Central memory CD4-positive, alpha-beta T cell (primary cell): ENCODE measurements around the gene OIT3.
"Not testable (repeated sequence)": the region's sequence is repeated elsewhere in the genome, so short reads cannot be mapped to it uniquely, and the experiment has no call there.

Experiments
- DNase-seq: peaks from one replicate; pipeline ENCODE4 v3.0.0; 2022
- total RNA-seq, 3 experiments: gene quantifications; one replicate each; lab custom pipeline; 2026; lab: John Stamatoyannopoulos, UW

The OIT3 gene
- 0 reads per million in 3 experiments for total RNA-seq

GRCh38 chr10:72893136-72893798, at the start of gene OIT3:
Gene OIT3 (plus strand): TSS chr10:72893739. CDS start chr10:72893799, 60 bp downstream.
- DNase-seq, result no peak

DNA sequence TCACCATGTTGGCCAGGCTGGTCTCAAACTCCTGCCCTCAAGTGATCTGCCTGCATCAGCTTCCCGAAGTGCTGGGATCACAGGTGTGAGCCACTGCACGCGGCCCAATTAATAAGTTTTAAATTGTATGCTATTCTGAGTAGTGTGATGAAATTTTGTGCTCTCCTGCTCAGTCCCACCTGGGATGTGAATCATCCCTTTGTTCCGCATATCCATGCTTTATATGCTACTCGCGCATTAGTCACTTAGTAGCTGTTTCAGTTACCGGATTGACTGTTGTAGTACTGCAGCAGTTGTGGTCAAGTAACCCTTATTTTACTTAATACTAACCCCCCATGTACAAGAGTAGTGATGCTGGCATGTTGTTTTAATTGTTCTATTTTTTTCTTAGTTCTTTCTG, 47.3 kb upstream of the OIT3 start:
- DNase-seq, result no peak

DNA sequence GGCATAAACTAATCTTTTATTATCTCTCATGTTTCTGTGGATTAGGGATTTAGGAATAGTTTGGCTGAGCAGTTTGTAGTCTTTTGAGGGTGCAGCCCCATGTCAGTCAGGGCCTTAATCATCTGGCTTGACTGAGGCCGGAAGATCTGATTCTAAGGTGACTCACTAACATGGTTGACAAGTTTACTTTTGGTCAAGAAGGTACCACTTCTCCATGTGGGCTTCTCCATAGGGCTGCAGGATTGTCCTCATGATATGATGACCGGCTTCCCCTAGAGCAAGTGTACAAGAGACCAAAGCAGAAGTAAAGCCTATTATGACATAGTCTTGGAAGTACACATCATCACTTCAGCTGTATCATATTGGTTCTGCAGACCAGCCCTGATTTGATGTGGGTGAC, 45.9 kb upstream of the OIT3 start:
- DNase-seq, result no peak

DNA sequence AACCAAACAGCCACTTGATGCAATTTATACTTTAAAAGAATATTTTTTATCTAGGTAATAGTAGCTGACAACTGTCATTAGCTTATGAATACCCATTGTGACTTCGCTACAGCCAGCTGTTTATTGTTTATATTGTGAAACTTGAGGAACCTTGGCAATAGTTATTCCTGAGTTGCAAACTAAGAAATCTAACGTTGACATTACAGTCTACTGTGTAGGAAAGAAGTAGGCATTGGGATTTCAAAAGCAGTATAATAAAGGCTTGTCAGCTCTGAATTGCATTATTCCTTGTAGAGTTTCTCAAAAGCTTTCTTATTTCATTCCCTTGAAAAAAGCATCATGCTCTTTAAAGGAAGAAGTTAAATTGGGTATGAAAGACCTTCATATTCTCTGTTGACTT, 42.7 kb upstream of the OIT3 start:
- DNase-seq, result no peak

GRCh38 chr10:72851509-72851908, 42.0 kb upstream of the OIT3 start:
- no peak for DNase-seq

DNA sequence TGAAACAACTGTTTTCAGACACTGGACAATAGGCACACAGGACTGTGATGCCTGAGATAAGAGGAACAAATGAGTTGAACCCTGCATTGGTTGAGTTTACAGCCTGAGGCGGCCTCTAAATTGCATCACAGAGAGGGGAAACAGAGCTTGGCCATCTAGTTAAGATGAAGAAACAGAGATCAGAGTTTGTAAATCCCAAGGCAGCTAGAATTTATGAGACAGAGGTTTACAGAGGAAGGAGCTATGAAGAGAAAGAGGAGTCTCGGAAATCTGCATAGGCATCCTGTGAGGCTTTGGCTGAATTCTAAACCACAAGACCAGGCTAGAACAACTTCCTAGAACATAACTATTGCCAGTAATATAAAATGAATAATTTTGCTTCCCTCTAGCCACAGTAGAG, 41.0 kb upstream of the OIT3 start:
- no peak for DNase-seq

DNA sequence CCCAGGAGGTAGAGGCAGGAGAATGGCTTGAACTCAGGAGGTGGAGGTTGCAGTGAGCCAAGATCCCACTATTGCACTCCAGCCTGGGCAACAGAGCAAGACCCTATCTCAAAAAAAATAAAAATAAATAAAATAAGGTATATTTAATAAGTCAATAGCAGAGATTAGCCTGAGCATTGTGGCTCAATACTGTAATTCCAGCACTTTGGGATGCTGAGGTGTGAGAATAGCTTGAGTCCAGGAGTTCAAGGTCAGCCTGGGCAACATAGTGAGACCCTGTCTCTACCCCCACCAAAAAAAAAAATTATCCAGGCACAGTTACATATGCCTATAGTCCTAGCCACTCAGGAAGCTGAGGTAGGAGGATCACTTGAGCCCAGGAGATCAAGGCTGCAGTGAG, 38.4 kb upstream of the OIT3 start:
- no peak for DNase-seq

GRCh38 chr10:72855790-72856189, 37.7 kb upstream of the OIT3 start:
- no peak for DNase-seq

GRCh38 chr10:72858067-72858466, 35.5 kb upstream of the OIT3 start:
- DNase-seq, result no peak

DNA sequence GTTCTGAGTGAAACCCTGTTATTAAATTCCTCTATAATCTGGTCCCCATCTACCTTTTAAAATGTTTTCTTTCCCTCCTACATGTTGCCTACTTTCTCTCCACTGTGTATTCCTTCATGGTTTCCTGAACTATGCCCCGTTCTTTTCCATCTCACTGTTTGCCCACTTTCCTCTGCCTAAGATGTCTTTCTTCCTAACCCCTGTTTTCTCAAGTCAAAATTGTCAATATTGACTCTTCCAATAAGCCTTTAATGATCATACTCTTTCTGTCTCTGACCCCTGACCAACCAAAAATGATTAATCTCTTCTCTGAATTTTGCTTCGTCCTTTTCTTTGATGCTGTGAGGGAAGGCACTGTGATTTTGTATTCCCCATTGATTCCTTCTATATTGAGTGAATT, 30.6 kb upstream of the OIT3 start:
- no peak for DNase-seq

GRCh38 chr10:72875250-72876055, 18.1 kb upstream of the OIT3 start:
- peak; percentile 27 for DNase-seq

DNA sequence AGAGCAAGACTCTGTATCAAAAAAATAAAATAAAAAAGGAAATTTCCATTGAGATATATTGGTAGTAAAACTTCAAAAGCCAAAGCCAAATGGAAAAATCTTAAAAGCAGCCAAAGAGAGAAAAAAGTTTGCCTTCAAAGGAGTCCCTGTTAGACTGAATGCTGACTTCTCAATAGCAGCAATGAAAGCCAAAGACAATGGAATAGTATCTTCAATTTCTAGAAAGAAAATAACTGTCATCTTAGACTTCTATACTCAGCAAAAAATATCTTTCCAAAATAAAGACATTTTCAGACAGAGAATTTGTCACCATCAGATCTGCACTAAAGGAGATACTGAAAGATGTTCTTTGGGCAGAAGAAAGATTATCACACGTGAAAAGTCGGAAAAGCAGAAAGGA, 14.3 kb upstream of the OIT3 start:
- DNase-seq, result no peak

DNA sequence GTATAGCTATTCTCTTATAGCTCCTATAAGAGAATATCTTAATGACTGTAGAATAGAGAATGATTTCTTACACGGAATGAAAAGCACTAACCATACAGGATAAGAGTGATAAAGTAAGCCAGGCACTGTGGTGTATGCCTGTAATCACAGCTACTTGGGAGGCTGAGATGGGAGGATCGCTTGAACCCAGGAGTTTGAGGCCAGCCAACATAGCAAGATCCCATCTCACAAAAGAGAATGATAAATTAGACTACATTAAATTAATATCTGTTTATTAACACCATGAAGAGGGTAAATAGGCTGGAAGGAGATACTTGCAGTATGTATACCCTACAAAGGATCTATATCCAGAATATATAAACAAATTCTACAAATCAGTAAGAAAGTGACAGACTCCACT, 12.2 kb upstream of the OIT3 start:
- DNase-seq, result no peak

DNA sequence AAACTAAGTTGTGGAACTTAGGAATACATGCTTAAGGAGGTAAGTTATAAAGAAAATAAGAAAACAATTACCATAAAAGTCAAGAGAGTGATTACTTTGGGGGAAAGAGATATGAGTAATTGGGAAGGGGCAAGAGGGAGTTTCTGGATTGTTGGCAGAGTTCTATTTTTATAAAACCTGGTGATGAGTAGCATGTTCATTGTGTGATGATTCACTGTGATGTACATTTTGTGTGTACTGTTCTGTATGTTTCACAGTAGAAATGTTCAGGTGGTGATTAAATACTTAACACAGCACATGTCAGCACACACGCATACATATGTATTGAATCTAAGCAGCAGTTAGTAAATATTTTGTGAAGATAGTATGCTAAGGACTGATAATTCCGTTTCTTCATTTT, 9.7 kb upstream of the OIT3 start:
- no peak for DNase-seq

GRCh38 chr10:72885953-72886352, 7.6 kb upstream of the OIT3 start:
- DNase-seq, result no peak

- DNase-seq, result no peak
Observed at GRCh38 chr10:72886621-72887020, 6.9 kb upstream of the OIT3 start.

DNA sequence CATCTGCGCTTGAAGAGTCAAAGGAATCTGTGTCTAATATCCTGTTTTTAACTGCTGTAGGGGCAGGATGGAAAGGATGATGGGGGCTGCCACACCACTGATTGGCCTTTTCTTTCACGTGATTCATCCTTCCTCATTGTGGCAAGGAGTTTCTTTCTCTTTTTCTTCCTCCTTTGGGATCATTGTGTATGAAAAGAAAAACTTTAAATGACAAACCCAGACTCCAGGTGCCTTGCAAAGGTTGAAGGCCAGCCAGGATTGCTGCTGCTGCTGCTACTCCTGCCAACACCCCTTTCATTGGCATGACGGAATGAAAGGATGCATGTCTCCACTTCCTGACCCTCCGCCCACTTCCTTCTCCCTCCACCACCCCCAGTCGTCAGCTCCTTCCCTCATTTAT, 6.5 kb upstream of the OIT3 start:
- DNase-seq, result no peak

DNA sequence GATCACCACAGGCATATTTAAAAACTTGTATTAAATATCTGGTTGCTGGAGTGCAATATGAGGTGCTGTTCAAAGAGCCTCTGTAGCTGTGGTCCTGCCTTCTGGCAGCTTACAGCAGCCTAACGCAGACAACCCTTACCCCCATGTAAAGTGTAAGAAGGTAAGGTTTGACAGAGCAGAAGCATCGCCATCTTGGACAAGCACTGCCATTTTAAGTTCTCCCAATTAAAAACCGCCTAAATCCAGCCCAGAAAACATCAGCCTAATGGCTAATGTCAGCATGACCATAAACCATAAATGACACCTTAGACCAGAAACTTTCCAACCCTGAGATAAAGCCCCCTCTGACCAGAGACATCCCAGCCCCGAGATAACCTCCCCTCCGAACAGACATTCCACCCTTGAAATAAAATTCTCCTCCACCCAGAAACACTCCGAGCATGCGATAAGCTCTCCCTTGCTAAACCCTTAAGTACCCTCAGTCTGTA, 5.3 kb upstream of the OIT3 start:
- DNase-seq, result no peak

- no peak for DNase-seq
Observed at GRCh38 chr10:72889391-72889831, 4.1 kb upstream of the OIT3 start.

GRCh38 chr10:72890086-72890485, 3.5 kb upstream of the OIT3 start:
- no peak for DNase-seq

- no peak for DNase-seq
Observed at GRCh38 chr10:72895236-72895850, 1.8 kb downstream of the OIT3 start.

GRCh38 chr10:72898616-72899015, 5.1 kb downstream of the OIT3 start:
- no peak for DNase-seq

DNA sequence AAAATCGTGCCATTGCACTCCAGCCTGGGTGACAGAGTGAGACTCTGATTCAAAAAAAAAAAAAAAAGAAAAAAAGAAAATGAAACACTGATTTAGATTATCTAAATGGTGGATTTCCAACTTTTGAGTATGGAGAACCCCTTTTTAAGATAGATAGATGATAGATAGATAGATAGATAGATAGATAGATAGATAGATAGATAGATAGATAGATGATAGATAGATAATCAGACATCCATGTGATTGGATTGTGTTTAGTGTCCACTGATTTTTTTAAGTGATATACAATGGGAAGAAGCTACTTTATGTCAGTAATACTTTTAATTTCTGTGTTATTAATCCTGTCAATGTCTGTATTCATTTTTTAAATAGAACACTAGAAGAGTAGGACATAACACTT, 6.0 kb downstream of the OIT3 start:
- DNase-seq, result no peak

DNA sequence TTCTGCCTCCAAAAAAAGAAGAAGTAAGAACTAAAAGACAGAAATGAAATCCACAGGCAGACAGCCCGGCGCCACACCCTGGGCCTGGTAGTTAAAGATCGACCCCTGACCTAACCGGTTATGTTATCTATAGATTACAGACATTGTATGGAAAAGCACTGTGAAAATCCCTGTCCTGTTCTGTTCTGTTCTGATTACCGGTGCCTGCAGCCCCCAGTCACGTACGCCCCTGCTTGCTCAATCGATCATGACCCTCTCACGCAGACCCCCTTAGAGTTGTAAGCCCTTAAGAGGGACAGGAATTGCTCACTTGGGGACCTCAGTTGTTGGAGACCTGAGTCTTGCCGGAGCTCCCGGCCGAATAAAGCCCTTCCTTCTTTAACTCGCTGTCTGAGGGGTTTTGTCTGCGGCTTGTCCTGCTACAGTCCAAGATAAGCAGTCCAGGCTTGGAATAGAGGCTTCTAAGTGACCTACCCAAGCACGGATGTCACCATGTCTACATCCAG, 10.5 kb downstream of the OIT3 start:
- not testable (repeated sequence) for DNase-seq
